HFFc6 (cell line): ENCODE data around the gene EIF3L. TPM values are rescaled to one million over a fixed set of nuclear protein-coding genes. Genes with fewer than 3 reads are reported as not detected.

Experiments used
- DNase-seq: peaks from one replicate; pipeline ENCODE4 v3.0.0-alpha.2; 2018
- H3K27ac Mint-ChIP-seq: 2 replicates; pipeline ENCODE4 v1.8.0; 2020; ENCODE audit warnings: mild to moderate bottlenecking, mixed read lengths
- H3K27me3 Mint-ChIP-seq: 2 replicates; pipeline ENCODE4 v1.8.0; 2021; ENCODE audit warnings: mild to moderate bottlenecking, moderate library complexity, mixed read lengths; ENCODE audit not compliant: insufficient read depth
- H3K36me3 Mint-ChIP-seq: 2 replicates; pipeline ENCODE4 v1.8.0; 2021; ENCODE audit warnings: low read depth, mixed read lengths
- H3K4me1 Mint-ChIP-seq: 2 replicates; pipeline ENCODE4 v1.8.0; 2020; ENCODE audit warnings: low read depth, mixed read lengths
- H3K4me3 Mint-ChIP-seq: 2 replicates; pipeline ENCODE4 v1.8.0; 2020; ENCODE audit warnings: mild to moderate bottlenecking, moderate library complexity, mixed read lengths
- H3K9me3 Mint-ChIP-seq: 2 replicates; pipeline ENCODE4 v1.8.0; 2020; ENCODE audit warnings: mild to moderate bottlenecking, mixed read lengths
- CTCF ChIP-seq: fragments of 200-600 bp; sonication (generic); IDR thresholded peaks from 2 replicates; pipeline ENCODE4 v1.5.0; 2021; ENCODE audit warnings: antibody characterized with exemption, mild to moderate bottlenecking
- total RNA-seq, 6 experiments: library from RNA; stranded (reverse); fragmentation: NEBNext Ultra II Directional; extraction: Animal tissue kit (Norgen Biotek cat#: 25700); gene quantifications; 2 replicates in 1 of 6; 3 replicates in 5 of 6; pipeline ENCODE4 v1.2.3, GENCODE V29; 2021

Gene EIF3L
- total RNA-seq, 6 experiments from 2014 or later = 306 to 371 (median 357) TPM

GRCh38 chr22:37827056-37827455 is 22.2 kb upstream of the EIF3L start:
- Mint-ChIP-seq H3K9me3 (no peaks in the 10 kb centered on the region), H3K27ac (no peak overlapping the region), H3K27me3 (peaks cover 12% of the 10 kb centered on the region), H3K36me3 (peaks cover 5% of the 10 kb centered on the region; the same call in 1 of the 2 replicates), H3K4me3 (no peak overlapping the region), H3K4me1 (no peaks in the 10 kb centered on the region)
- no peak for DNase-seq
- no peak for TF ChIP-seq CTCF

GRCh38 chr22:37830093-37830842 is 19.0 kb upstream of the EIF3L start:
- Mint-ChIP-seq H3K9me3 (no peaks in the 10 kb centered on the region), H3K4me3 (no peak overlapping the region), H3K27me3 (no peaks in the 10 kb centered on the region; the same call in none of the 2 replicates), H3K4me1 (no peaks in the 10 kb centered on the region), H3K36me3 (peaks cover 5% of the 10 kb centered on the region; the same call in 1 of the 2 replicates), H3K27ac (no peak overlapping the region)
- TF ChIP-seq CTCF = no peak
- no peak for DNase-seq

GRCh38 chr22:37831472-37831871 is 17.7 kb upstream of the EIF3L start:
- Mint-ChIP-seq H3K27me3 (no peaks in the 10 kb centered on the region; the same call in none of the 2 replicates), H3K27ac (no peak overlapping the region), H3K9me3 (no peaks in the 10 kb centered on the region), H3K4me1 (no peaks in the 10 kb centered on the region), H3K4me3 (no peak overlapping the region), H3K36me3 (peaks cover 5% of the 10 kb centered on the region; the same call in 1 of the 2 replicates)
- TF ChIP-seq CTCF = no peak
- no peak for DNase-seq

GRCh38 chr22:37832022-37832857 is 17.0 kb upstream of the EIF3L start:
- DNase-seq = no peak
- H3K27me3 Mint-ChIP-seq = no peaks in the 10 kb centered on the region; the same call in 1 of the 2 replicates
- TF ChIP-seq CTCF = no peak
- H3K27ac Mint-ChIP-seq = no peak overlapping the region
- H3K4me3 Mint-ChIP-seq = no peak overlapping the region
- H3K4me1 Mint-ChIP-seq = no peaks in the 10 kb centered on the region
- no peaks in the 10 kb centered on the region for H3K9me3 Mint-ChIP-seq
- H3K36me3 Mint-ChIP-seq = peaks cover 5% of the 10 kb centered on the region; the same call in 1 of the 2 replicates

- H3K9me3 Mint-ChIP-seq = peaks cover 13% of the 10 kb centered on the region
- no peaks in the 10 kb centered on the region for H3K27me3 Mint-ChIP-seq
- H3K4me3 Mint-ChIP-seq = peak overlapping the region; percentile 94
- peaks cover 9% of the 10 kb centered on the region for H3K36me3 Mint-ChIP-seq
- peak overlapping the region; percentile 69 for H3K27ac Mint-ChIP-seq
- H3K4me1 Mint-ChIP-seq = peaks cover 11% of the 10 kb centered on the region
- no peak for TF ChIP-seq CTCF
- no peak for DNase-seq
These were observed 7.0 kb upstream of the EIF3L start for GRCh38 chr22:37842015-37842793.
